Bronchial epithelial cell (primary cell): ENCODE measurements around the gene SH3D19. TPM values are rescaled to one million over a fixed set of nuclear protein-coding genes. Genes with fewer than 3 reads are reported as not detected.
"Not testable (repeated sequence)": the region's sequence is repeated elsewhere in the genome, so short reads cannot be mapped to it uniquely, and the experiment has no call there.

Experiments used
- DNase-seq: peaks from one replicate; pipeline ENCODE4 v3.0.0-alpha.2; 2010; ENCODE audit warnings: low read depth
- FAIRE-seq: peaks from 2 replicates; lab custom pipeline; 2011; peaks lifted over from hg19 to GRCh38; lab: Jason Lieb, UNC
- H3K27me3 ChIP-seq: 2 replicates; pipeline ENCODE4 v1.5.1; 2011; ENCODE audit warnings: low read length; ENCODE audit not compliant: control insufficient read depth, insufficient read depth
- H3K36me3 ChIP-seq: 2 replicates; pipeline ENCODE4 v1.5.1; 2011; ENCODE audit warnings: low read length; ENCODE audit not compliant: control insufficient read depth, insufficient read depth
- H3K4me3 ChIP-seq: 2 replicates; pipeline ENCODE4 v1.5.1; 2011; ENCODE audit warnings: mild to moderate bottlenecking, low read depth, low read length, control low read depth
- CTCF ChIP-seq: IDR thresholded peaks from 2 replicates; pipeline ENCODE4 v1.5.1; 2011; ENCODE audit warnings: mild to moderate bottlenecking, moderate library complexity, low read length, control low read depth, inconsistent platforms; ENCODE audit not compliant: insufficient read depth, severe bottlenecking
- total RNA-seq: library from RNA; depleted of rRNA; stranded (reverse); fragments of >200 nt; gene quantifications from 2 replicates; pipeline ENCODE4 v1.2.1, GENCODE V29; 2014

SH3D19 gene
- total RNA-seq, 1 donor from 2014 or later = 13.2 TPM

GRCh38 chr4:151324752-151325110, 674 bp downstream of the SH3D19 start:
- FAIRE-seq (no peak), DNase-seq (peak; percentile 42)
- peak overlapping the region; percentile 73 for H3K4me3 ChIP-seq
- H3K36me3 ChIP-seq = no peaks in the 10 kb centered on the region
- TF ChIP-seq CTCF = no peak
- no peaks in the 10 kb centered on the region for H3K27me3 ChIP-seq

- Histone ChIP-seq H3K4me3 (peak overlapping the region; percentile 73), H3K36me3 (no peaks in the 10 kb centered on the region), H3K27me3 (no peaks in the 10 kb centered on the region)
- TF ChIP-seq CTCF = no peak
- DNase-seq = peak; percentile 29
- no peak for FAIRE-seq
Observed at GRCh38 chr4:151324124-151324751, 1.2 kb downstream of the SH3D19 start.

GRCh38 chr4:151323667-151324066, 1.7 kb downstream of the SH3D19 start:
- DNase-seq (peak; percentile 19), FAIRE-seq (no peak)
- H3K36me3 ChIP-seq = no peaks in the 10 kb centered on the region
- H3K27me3 ChIP-seq = no peaks in the 10 kb centered on the region
- no peak for TF ChIP-seq CTCF
- H3K4me3 ChIP-seq = peak overlapping the region; percentile 73

GRCh38 chr4:151322570-151322969, 2.8 kb downstream of the SH3D19 start:
- FAIRE-seq = no peak
- H3K4me3 ChIP-seq = no peak overlapping the region
- no peaks in the 10 kb centered on the region for H3K27me3 ChIP-seq
- TF ChIP-seq CTCF = no peak
- H3K36me3 ChIP-seq = no peaks in the 10 kb centered on the region
- peak; percentile 50 for DNase-seq

GRCh38 chr4:151322161-151322560, 3.2 kb downstream of the SH3D19 start:
- FAIRE-seq, H3K4me3 ChIP-seq, H3K36me3 ChIP-seq, H3K27me3 ChIP-seq, DNase-seq: not testable (repeated sequence)

GRCh38 chr4:151321586-151321985, 3.8 kb downstream of the SH3D19 start:
- Histone ChIP-seq H3K36me3 (no peaks in the 10 kb centered on the region), H3K27me3 (no peaks in the 10 kb centered on the region), H3K4me3 (no peak overlapping the region)
- DNase-seq (no peak), FAIRE-seq (no peak)
- TF ChIP-seq CTCF = no peak
